Neural cell (in vitro differentiated cells): Measurements from ENCODE around the gene SAT2. TPM values are rescaled to one million over a fixed set of nuclear protein-coding genes. Genes with fewer than 3 reads are reported as not detected.

ENCODE experiments used
- H2AFZ ChIP-seq: fragments of 200-600, 300-800 bp; sonication (generic), shearing (Covaris generic); 2 replicates; pipeline ENCODE4 v1.6.0; 2014; ENCODE audit warnings: low read depth, mild to moderate bottlenecking, antibody characterized with exemption, low read length, moderate library complexity
- H3F3A ChIP-seq: fragments of 200-600 bp; shearing (Covaris generic); 2 replicates; pipeline ENCODE4 v1.6.1; 2016; ENCODE audit warnings: mild to moderate bottlenecking, moderate library complexity, mixed read lengths, antibody characterized with exemption, low read length; ENCODE audit not compliant: insufficient read depth, poor library complexity, severe bottlenecking
- H3K27ac ChIP-seq: fragments of 200-600, 300-800 bp; sonication (generic), shearing (Covaris generic); 2 replicates; pipeline ENCODE4 v1.5.1; 2014; ENCODE audit warnings: mild to moderate bottlenecking, low read length, moderate library complexity
- H3K27me3 ChIP-seq: fragments of 300-800, 200-600 bp; sonication (generic), shearing (Covaris generic); 2 replicates; pipeline ENCODE4 v1.6.0; 2014; ENCODE audit warnings: mild to moderate bottlenecking, low read depth, low read length, moderate library complexity; ENCODE audit not compliant: insufficient read depth
- H3K36me3 ChIP-seq: fragments of 300-800, 200-600 bp; sonication (generic), shearing (Covaris generic); 2 replicates; pipeline ENCODE4 v1.5.1; 2014; ENCODE audit warnings: mild to moderate bottlenecking, antibody characterized with exemption, low read length, moderate library complexity; ENCODE audit not compliant: insufficient read depth
- H3K4me2 ChIP-seq: fragments of 300-800, 200-600 bp; sonication (generic), shearing (Covaris generic); 2 replicates; pipeline ENCODE4 v1.6.0; 2014; ENCODE audit warnings: mild to moderate bottlenecking, low read length
- H3K4me3 ChIP-seq: fragments of 300-800, 200-600 bp; sonication (generic), shearing (Covaris generic); 2 replicates; pipeline ENCODE4 v1.5.1; 2014; ENCODE audit warnings: mild to moderate bottlenecking, low read length, moderate library complexity
- H3K79me2 ChIP-seq: fragments of 200-600 bp; shearing (Covaris generic); replicated peaks from 2 replicates; pipeline ENCODE4 v1.6.0; 2014; ENCODE audit warnings: mild to moderate bottlenecking, low read length, moderate library complexity; ENCODE audit not compliant: insufficient read depth
- H3K9ac ChIP-seq: fragments of 300-800, 200-600 bp; sonication (generic), shearing (Covaris generic); 2 replicates; pipeline ENCODE4 v1.6.1; 2016; ENCODE audit warnings: mild to moderate bottlenecking, low read length, mixed read lengths
- H3K9me2 ChIP-seq: fragments of 200-600 bp; shearing (Covaris generic); 2 replicates; pipeline ENCODE4 v1.6.1; 2016; ENCODE audit warnings: mild to moderate bottlenecking, low read length, mixed read lengths; ENCODE audit not compliant: insufficient read depth
- H3K9me3 ChIP-seq: fragments of 200-600, 300-800 bp; sonication (generic), shearing (Covaris generic); 2 replicates; pipeline ENCODE4 v1.6.1; 2016; ENCODE audit warnings: mild to moderate bottlenecking, mixed run types, low read length, moderate library complexity, mixed read lengths
- H4K20me1 ChIP-seq: fragments of 200-600 bp; shearing (Covaris generic); 2 replicates; pipeline ENCODE4 v1.6.1; 2016; ENCODE audit warnings: mild to moderate bottlenecking, mixed run types; ENCODE audit not compliant: insufficient read depth
- CTCF ChIP-seq: fragments of 450-650 bp; IDR thresholded peaks from 2 replicates; pipeline ENCODE4 v1.5.1; 2014; ENCODE audit warnings: antibody characterized with exemption, mild to moderate bottlenecking, moderate library complexity; ENCODE audit not compliant: poor library complexity, severe bottlenecking
- EP300 ChIP-seq: fragments of 450-650 bp; conservative IDR thresholded peaks from 2 replicates; pipeline ENCODE4 v1.6.1; 2014; ENCODE audit warnings: antibody characterized with exemption, mild to moderate bottlenecking, moderate library complexity; ENCODE audit not compliant: poor library complexity, severe bottlenecking
- EZH2 ChIP-seq: fragments of 200-600, 300-800 bp; shearing (Covaris generic), sonication (generic); IDR thresholded peaks from 2 replicates; pipeline ENCODE4 v1.6.1; 2014; ENCODE audit warnings: antibody characterized with exemption, low read length, borderline replicate concordance, mild to moderate bottlenecking; ENCODE audit not compliant: insufficient read depth, poor library complexity, severe bottlenecking
- MXI1 ChIP-seq: fragments of 450-650 bp; conservative IDR thresholded peaks from 2 replicates; pipeline ENCODE4 v1.6.1; 2014; ENCODE audit warnings: antibody characterized with exemption, mild to moderate bottlenecking; ENCODE audit not compliant: poor library complexity, severe bottlenecking
- POLR2AphosphoS5 ChIP-seq: IDR thresholded peaks from 2 replicates; pipeline ENCODE4 v1.6.1; 2012
- RAD21 ChIP-seq: fragments of 450-650 bp; conservative IDR thresholded peaks from 2 replicates; pipeline ENCODE4 v1.6.1; 2014; ENCODE audit warnings: antibody characterized with exemption, mild to moderate bottlenecking, moderate library complexity
- REST ChIP-seq: IDR thresholded peaks from 2 replicates; pipeline ENCODE4 v1.6.1; 2012; ENCODE audit warnings: borderline replicate concordance
- SMC3 ChIP-seq: fragments of 450-650 bp; conservative IDR thresholded peaks from 2 replicates; pipeline ENCODE4 v1.6.1; 2014; ENCODE audit warnings: antibody characterized with exemption, mild to moderate bottlenecking, moderate library complexity; ENCODE audit not compliant: poor library complexity
- TAF1 ChIP-seq: IDR thresholded peaks from 2 replicates; pipeline ENCODE4 v1.6.1; 2012; ENCODE audit warnings: low read depth
- polyA plus RNA-seq: library from polyadenylated mRNA; depleted of rRNA; stranded (reverse); fragments of >200 nt; gene quantifications from 2 replicates; pipeline ENCODE4 v1.2.3, GENCODE V29; 2014
- small RNA-seq, 3 experiments: library from RNA; depleted of rRNA; stranded (forward); fragments of <200 nt; gene quantifications; one replicate each; pipeline ENCODE3, GENCODE V24; 2012

The SAT2 gene
- polyA plus RNA-seq, 1 donor from 2014 or later: 303 TPM

- no peaks in the 10 kb centered on the region for H3K9me2 ChIP-seq
- TF ChIP-seq TAF1: no peak
- no peak for TF ChIP-seq SMC3
- TF ChIP-seq CTCF: no peak
- no peak for TF ChIP-seq MXI1
- no peak for TF ChIP-seq EP300
- TF ChIP-seq EZH2: no peak
- TF ChIP-seq RAD21: no peak
- TF ChIP-seq REST: no peak
- no peak for TF ChIP-seq POLR2AphosphoS5
- no peak overlapping the region for H3K9ac ChIP-seq
- peaks cover 6% of the 10 kb centered on the region for H3K36me3 ChIP-seq
- H2AFZ ChIP-seq: no peak overlapping the region
- H3K4me3 ChIP-seq: no peak overlapping the region
- no peaks in the 10 kb centered on the region for H3K9me3 ChIP-seq
- peaks cover 35% of the 10 kb centered on the region for H3K79me2 ChIP-seq
- H3K27me3 ChIP-seq: no peaks in the 10 kb centered on the region
- no peak overlapping the region for H3K4me2 ChIP-seq
- no peak overlapping the region for H3K27ac ChIP-seq
- no peaks in the 10 kb centered on the region for H3F3A ChIP-seq
- H4K20me1 ChIP-seq: peaks cover 30% of the 10 kb centered on the region
Observed at GRCh38 chr17:7576432-7576937, 51.1 kb downstream of the SAT2 start.

Small RNAs within 50 kb of the gene (small RNA-seq; reads per million reads assigned to genes)
- gene CD68 (0 reads per million in 3 experiments), gene SNORD10 (0 reads per million in 3 experiments)

Other genes starting within 250 kb of the SAT2 start
- gene TNK1, start 246.7 kb downstream of the SAT2 start, polyA plus RNA-seq: 0.83 and 1.5 TPM in 2 replicates
- gene PLSCR3, start 233.3 kb downstream of the SAT2 start, polyA plus RNA-seq: 15.9 and 25.2 TPM in 2 replicates
- gene TMEM256, start 223.7 kb downstream of the SAT2 start, polyA plus RNA-seq: 158 and 161 TPM in 2 replicates
- 13.8 and 21.5 TPM in 2 replicates for gene NLGN2, start 220.0 kb downstream of the SAT2 start, polyA plus RNA-seq
- not detected in 2 replicates for gene SPEM1, start 207.5 kb downstream of the SAT2 start, polyA plus RNA-seq
- gene SPEM2, start 202.2 kb downstream of the SAT2 start, polyA plus RNA-seq: not detected in 2 replicates
- not detected in 2 replicates for gene SPEM3, start 199.0 kb downstream of the SAT2 start, polyA plus RNA-seq
- 0.14 TPM in 1 of 2 replicates, not detected in the other for gene TMEM102, start 192.4 kb downstream of the SAT2 start, polyA plus RNA-seq
- gene FGF11, start 188.3 kb downstream of the SAT2 start, polyA plus RNA-seq: 15.8 and 16.4 TPM in 2 replicates
- 17.9 and 18.2 TPM in 2 replicates for gene CHRNB1, start 182.8 kb downstream of the SAT2 start, polyA plus RNA-seq
- 8.0 and 9.2 TPM in 2 replicates for gene ZBTB4, start 148.2 kb downstream of the SAT2 start, polyA plus RNA-seq
- not detected in 2 replicates for gene SLC35G6, start 146.4 kb downstream of the SAT2 start, polyA plus RNA-seq
- 9.1 and 22.6 TPM in 2 replicates for gene POLR2A, start 143.5 kb downstream of the SAT2 start, polyA plus RNA-seq
- gene TNFSF12, start 78.8 kb downstream of the SAT2 start, polyA plus RNA-seq: not detected in 2 replicates
- gene TNFSF13, start 69.1 kb downstream of the SAT2 start, polyA plus RNA-seq: 0.15 TPM in 1 of 2 replicates, not detected in the other
- gene SENP3, start 65.9 kb downstream of the SAT2 start, polyA plus RNA-seq: 148 and 151 TPM in 2 replicates
- gene CD68, start 48.2 kb downstream of the SAT2 start, polyA plus RNA-seq: not detected in 2 replicates
- gene MPDU1, start 44.0 kb downstream of the SAT2 start, polyA plus RNA-seq: 110 and 118 TPM in 2 replicates
- 0.47 and 1.5 TPM in 2 replicates for gene SOX15, start 37.7 kb downstream of the SAT2 start, polyA plus RNA-seq
- gene FXR2, start 12.9 kb downstream of the SAT2 start, polyA plus RNA-seq: 118 and 130 TPM in 2 replicates
- gene SHBG, start 2.3 kb upstream of the SAT2 start, polyA plus RNA-seq: 0.90 and 3.2 TPM in 2 replicates
- gene ATP1B2, start 23.1 kb upstream of the SAT2 start, polyA plus RNA-seq: 3.2 and 4.2 TPM in 2 replicates
- 13.8 and 14.3 TPM in 2 replicates for gene TP53, start 59.7 kb upstream of the SAT2 start, polyA plus RNA-seq
- gene WRAP53, start 60.7 kb upstream of the SAT2 start, polyA plus RNA-seq: 20.1 and 22.4 TPM in 2 replicates
- gene EFNB3, start 77.4 kb upstream of the SAT2 start, polyA plus RNA-seq: 36.4 and 46.5 TPM in 2 replicates
- 2.0 and 2.1 TPM in 2 replicates for gene DNAH2, start 89.9 kb upstream of the SAT2 start, polyA plus RNA-seq
- 2.5 and 4.4 TPM in 2 replicates for gene KDM6B, start 206.4 kb upstream of the SAT2 start, polyA plus RNA-seq
- gene TMEM88, start 227.2 kb upstream of the SAT2 start, polyA plus RNA-seq: 4.2 and 6.7 TPM in 2 replicates
- 99.5 and 110 TPM in 2 replicates for gene NAA38, start 229.7 kb upstream of the SAT2 start, polyA plus RNA-seq
- 21.1 and 30.4 TPM in 2 replicates for gene CYB5D1, start 230.2 kb upstream of the SAT2 start, polyA plus RNA-seq